Head of caudate nucleus (tissue), 42 donors: ENCODE data around the gene CD302.

ENCODE experiments used
- DNase-seq, 42 donors: peaks; one replicate each; pipeline versions ENCODE4 v3.0.0 to v3.0.0-alpha.2; 2020 to 2021; ENCODE audit warnings: mixed read lengths in 7 of 42
- intact Hi-C: fragments of 100-400 bp; cut with DNase I; formaldehyde crosslinking; loops from one replicate; pipeline ENCODE4 v1.15.0; 2022

Gene CD302

GRCh38 chr2:159722580-159722979 is 75.4 kb downstream of the CD302 start:
- intact Hi-C loops, result no loop called here
- no peak for DNase-seq

- DNase-seq, result no peak
- intact Hi-C loops, result no loop called here
Measured at GRCh38 chr2:159720676-159721075, 77.3 kb downstream of the CD302 start.
